ENCODE measurements around the gene ADISSP. TPM values are rescaled to one million over a fixed set of nuclear protein-coding genes. Genes with fewer than 3 reads are reported as not detected.
A peak's percentile ranks its signal among the peaks of the same experiment; 100 is the strongest.

The ADISSP gene
- total RNA-seq, result 29.1 TPM

GRCh38 chr20:3767427-3768341 is at the start of gene ADISSP:
ADISSP (minus strand) TSS chr20:3767753; CDS start chr20:3760100, 7,653 bp downstream.
- ATAC-seq, result peak; percentile 97

GRCh38 chr20:3815703-3816315 is 48.3 kb upstream of the ADISSP start:
- ATAC-seq, result no peak

DNA sequence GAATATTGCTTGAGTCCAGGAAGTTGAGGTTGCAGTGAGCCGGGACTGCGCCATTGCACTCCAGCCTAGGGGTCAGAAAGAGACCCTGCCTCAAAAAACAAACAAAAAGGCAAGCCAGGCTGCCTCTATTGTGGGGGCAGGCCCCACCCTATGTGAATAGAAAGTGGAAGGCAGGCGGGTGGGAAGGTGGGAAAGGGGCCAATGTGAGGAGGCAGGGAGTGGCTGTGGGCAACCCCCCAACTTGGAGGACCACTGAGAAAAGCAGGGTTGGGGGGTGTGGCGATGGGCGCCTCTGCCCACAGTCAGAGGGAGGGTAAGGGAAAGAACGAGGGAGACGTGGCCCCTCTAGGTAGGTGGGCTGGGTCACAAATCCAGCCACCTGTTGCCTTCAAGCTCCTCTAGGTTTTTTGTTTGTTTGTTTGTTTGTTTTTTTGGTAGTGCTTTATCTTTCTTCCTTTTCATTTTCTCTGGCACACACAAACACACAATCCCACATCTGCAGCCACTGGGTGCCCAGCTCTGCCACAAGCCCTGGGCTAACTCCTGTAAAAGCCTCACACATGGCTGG is 47.5 kb upstream of the ADISSP start:
- ATAC-seq, result no peak

DNA sequence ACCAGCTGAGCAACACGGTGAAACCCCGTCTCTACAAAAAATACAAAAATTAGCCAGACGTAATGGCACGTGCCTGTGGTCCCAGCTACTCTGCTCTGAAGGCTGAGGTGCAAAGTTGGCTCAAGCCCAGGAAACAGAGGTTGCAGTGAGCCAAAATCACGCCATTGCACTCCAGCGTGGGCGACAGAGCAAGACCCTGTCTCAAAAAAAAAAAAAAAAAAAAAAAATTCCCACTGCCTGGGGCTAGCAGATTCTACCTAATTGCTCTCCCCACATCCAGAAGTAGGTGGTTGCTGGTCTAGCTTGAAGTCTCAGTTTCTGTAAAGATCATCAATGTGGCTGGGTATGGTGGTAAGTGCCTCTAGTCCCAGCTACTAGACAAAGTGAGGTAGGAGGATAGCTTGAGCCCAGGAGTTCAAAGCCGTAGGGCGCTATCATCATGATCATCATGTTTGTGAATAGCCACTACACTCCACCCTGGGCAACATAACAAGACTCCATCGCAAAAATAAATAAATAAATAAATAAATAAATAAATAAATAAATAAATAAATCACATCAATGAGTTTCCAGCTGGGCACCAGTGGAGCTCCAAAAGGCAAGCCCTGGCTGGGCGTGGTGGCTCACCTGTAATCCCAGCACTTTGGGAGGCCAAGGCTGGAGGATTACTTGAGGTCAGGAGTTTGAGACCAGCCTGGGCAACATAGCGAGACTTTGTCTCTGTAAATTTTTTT is 46.5 kb upstream of the ADISSP start:
- no peak for ATAC-seq

- ATAC-seq, result no peak
These were observed 45.7 kb upstream of the ADISSP start for GRCh38 chr20:3812975-3813847.

DNA sequence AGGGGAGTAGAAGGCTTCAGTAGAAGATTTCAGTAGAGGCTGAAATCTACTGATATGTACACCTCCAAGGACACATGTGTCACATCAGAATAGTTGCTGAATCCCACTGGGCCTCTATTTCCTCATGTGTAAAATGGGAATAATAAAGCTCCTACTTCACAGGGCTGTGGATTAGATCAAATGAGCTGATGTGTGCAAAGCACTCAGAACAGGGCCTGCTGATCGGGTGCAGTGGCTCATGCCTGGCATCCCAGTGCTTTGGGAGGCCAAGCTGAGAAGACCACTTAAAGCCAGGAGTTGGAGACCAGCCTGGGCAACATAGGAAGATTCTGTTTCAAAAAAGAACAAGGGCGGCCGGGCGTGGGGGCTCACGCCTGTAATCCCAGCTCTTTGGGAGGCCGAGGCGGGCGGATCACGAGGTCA is 44.7 kb upstream of the ADISSP start:
- ATAC-seq, result no peak

DNA sequence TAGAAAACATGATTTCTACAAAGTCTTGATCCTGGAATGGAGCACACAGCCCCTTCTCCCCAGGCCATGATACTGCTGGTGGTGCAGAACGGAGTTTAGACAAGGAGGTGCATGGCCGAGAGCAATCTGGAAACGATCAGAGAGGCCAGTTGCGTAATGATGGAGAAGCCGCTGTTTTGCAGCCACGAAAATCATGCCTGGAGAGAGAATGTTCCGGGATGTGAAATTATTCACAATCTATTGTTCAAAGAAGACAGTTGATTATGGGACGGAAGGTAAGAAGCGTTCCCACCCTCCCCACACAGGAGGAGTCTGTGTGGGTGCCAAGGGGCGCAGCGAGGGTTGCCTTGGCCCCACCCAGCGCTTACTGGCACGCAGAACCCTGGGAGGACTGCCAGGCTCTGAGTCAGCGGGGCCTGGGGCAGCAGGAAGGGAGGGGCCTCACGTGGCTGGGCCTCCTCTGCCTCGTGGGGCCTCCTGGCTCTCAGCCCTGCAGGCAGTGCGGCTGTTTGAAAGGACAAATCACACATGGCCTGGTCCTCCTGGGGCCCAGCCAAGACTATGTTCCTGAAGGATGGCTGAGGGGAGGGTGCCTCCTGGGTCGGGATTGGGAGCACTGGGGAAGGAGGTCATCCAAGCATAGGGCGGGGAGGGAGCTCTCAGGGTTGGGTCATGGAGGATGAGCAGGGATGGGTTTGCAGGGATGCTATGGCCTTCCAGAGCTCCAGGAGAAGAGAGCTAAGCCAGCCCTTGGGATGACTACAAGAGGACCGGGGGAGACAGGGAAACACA is 44.1 kb upstream of the ADISSP start:
- ATAC-seq, result peak; percentile 96

DNA sequence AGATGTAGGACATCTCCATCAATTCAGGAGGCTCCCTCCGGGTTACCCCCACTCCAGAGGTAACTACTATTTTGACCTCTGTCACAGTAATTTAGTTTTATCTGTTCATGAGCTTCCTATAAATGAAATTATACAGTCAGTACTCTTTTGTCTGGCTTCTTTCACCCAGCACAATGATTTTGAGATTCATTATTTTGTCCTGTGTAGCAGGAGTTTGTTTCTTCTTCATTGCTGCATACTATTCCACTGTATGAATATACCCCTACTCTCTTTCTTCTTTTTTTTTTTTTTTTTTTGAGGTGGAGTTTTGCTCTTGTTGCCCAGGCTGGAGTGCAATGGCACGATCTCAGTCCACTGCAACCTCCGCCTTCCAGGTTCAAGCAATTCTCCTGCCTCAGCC is 41.0 kb upstream of the ADISSP start:
- ATAC-seq, result no peak

- no peak for ATAC-seq
These were observed 37.2 kb upstream of the ADISSP start for GRCh38 chr20:3804781-3805180.

DNA sequence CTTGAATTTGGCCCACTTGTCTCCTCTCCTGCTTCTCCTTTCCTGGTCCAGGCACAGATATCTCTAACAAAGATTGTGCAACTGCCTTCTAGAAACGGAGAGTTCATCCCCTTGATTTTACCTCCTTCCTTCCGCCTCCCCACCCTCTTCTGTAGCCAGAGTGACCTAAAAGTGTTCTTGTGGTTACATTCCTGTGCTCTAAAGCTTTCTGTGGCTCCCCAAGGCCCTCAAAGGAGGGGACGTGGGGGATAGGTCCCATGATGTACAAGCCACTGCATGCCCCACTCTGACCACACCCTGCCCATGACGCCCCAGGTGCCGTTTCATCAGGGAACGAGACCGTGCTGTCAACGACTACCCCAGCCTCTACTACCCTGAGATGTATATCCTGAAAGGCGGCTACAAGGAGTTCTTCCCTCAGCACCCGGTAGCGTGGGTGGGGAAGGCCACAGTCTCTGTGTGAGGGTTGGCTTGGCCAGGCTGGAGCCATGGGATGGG is 36.8 kb upstream of the ADISSP start:
- peak; percentile 25 for ATAC-seq

- ATAC-seq, result no peak
These were observed 36.3 kb upstream of the ADISSP start for GRCh38 chr20:3803854-3804253.

GRCh38 chr20:3803289-3803688 is 35.7 kb upstream of the ADISSP start:
- ATAC-seq, result no peak

GRCh38 chr20:3802524-3803239 is 35.1 kb upstream of the ADISSP start:
- no peak for ATAC-seq

- no peak for ATAC-seq
These were observed 34.3 kb upstream of the ADISSP start for GRCh38 chr20:3801846-3802245.

DNA sequence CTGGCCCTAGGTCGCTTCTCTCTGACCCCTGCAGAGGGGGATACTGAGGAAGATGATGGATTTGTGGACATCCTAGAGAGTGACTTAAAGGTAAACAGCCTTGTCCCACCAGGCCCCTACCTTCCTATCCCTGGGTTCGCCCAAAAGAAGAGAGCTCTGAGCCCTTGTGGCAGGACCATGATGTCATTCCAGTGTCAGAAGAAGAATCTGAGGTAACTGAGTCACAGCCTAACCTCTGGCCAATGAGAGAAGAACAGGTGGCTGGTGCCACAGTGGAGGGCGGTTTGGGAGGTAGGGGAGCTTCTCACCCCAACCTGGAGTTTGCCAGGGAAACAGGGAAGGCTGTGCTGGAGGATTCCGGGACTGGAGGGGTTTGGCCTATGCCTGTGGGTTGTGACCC is 33.7 kb upstream of the ADISSP start:
- ATAC-seq, result no peak

DNA sequence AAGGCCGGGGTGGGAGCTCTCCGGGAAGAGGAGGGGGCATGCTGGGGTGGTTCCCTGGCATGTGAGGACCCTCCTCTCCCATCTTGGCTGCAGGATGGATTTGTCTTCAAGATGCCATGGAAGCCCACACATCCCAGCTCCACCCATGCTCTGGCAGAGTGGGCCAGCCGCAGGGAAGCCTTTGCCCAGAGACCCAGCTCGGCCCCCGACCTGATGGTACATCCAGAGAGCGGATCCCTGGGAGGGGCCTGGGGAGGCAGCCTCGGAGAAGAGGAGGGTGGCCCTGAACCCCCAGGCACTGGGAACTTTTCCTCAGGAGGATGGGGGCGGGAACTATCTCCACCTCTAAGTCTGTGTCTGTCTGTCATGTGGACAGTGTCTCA is 33.3 kb upstream of the ADISSP start:
- no peak for ATAC-seq

DNA sequence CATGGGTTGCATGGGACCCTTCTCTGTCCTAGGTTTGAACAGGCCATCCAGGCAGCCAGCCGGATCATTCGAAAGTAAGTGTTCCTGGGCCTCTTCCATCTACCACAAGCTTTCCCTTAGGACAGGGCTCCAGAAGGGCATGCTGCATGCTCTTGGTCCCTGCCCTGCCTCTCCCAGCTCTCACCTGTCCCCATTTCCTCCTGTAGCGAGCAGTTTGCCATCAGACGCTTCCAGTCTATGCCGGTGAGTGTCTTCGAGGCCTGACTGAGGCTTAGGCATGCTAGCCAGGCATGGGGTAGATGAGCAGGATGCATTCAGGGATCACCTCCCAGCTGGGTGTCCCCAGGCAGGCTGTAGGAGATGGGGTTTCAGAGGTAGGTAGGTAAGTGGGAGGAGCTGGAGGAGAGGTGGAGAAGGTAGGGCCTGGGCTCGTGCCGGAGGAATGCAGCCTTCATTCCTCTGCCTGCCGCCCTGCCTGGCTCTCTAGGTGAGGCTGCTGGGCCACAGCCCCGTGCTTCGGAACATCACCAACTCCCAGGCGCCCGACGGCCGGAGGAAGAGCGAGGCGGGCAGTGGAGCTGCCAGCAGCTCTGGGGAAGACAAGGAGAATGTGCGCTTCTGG is 32.8 kb upstream of the ADISSP start:
- no peak for ATAC-seq

- ATAC-seq, result no peak
These were observed 31.3 kb upstream of the ADISSP start for GRCh38 chr20:3798908-3799248.

- no peak for ATAC-seq
These were observed 30.8 kb upstream of the ADISSP start for GRCh38 chr20:3798373-3798768.

Data from esophagus mucosa (tissue), 1 donor.